Adrenal gland (tissue), 12 donors: ENCODE measurements around the gene GRN. TPM values are rescaled to one million over a fixed set of nuclear protein-coding genes. Genes with fewer than 3 reads are reported as not detected.
A peak's percentile ranks its signal among the peaks of the same experiment; 100 is the strongest.
"Not testable (repeated sequence)": the region's sequence is repeated elsewhere in the genome, so short reads cannot be mapped to it uniquely, and the experiment has no call there.

Source experiments
- DNase-seq, 7 donors: peaks; one replicate each; pipeline ENCODE4 v3.0.0-alpha.2; 2019 to 2020
- H3K27ac ChIP-seq, 5 donors: fragments of 200-600 bp; sonication (generic) in 4 of 5; 1 replicate in 3 of 5; 2 replicates in 2 of 5; pipeline versions ENCODE4 v1.5.1 to v1.8.0; 2016 to 2020; ENCODE audit warnings: mild to moderate bottlenecking in 1 of 5
- H3K27me3 ChIP-seq: fragments of 200-600 bp; 2 replicates; pipeline ENCODE4 v1.8.0; 2021
- H3K36me3 ChIP-seq, 2 donors: fragments of 200-600 bp; replicated peaks in 1 of 2; 1 replicate in 1 of 2; 2 replicates in 1 of 2; pipeline versions ENCODE4 v1.5.1 to v1.8.0; 2018 to 2022
- H3K4me1 ChIP-seq, 2 donors: fragments of 200-600 bp; replicated peaks in 1 of 2; 1 replicate in 1 of 2; 2 replicates in 1 of 2; pipeline versions ENCODE4 v1.5.1 to v1.8.0; 2018 to 2021
- H3K4me3 ChIP-seq, 4 donors: fragments of 200-600 bp; sonication (generic) in 3 of 4; one replicate each; pipeline ENCODE4 v1.5.1; 2016 to 2018
- H3K9me3 ChIP-seq, 3 donors: fragments of 200-600 bp; sonication (generic) in 1 of 3; replicated peaks in 1 of 3; 1 replicate in 2 of 3; 2 replicates in 1 of 3; pipeline versions ENCODE4 v1.5.1 to v1.8.0; 2016 to 2021
- CTCF ChIP-seq, 6 experiments: fragments of 450-650 bp in 4 of 6; fragments of 200-600 bp in 2 of 6; sonication (generic) in 1 of 6; IDR thresholded peaks; 1 replicate in 5 of 6; 2 replicates in 1 of 6; pipeline versions ENCODE4 v1.5.1 to v1.8.0; 2016 to 2021; ENCODE audit warnings: antibody characterized with exemption in 6 of 6, mild to moderate bottlenecking in 2 of 6, moderate library complexity in 1 of 6
- POLR2A ChIP-seq, 2 donors: fragments of 450-650 bp; IDR thresholded peaks; one replicate each; pipeline ENCODE4 v1.6.1; 2017; ENCODE audit warnings: antibody characterized with exemption in 2 of 2, mild to moderate bottlenecking in 2 of 2, moderate library complexity in 1 of 2
- WGBS, 4 donors: extraction: QIAGEN DNeasy Blood & Tissue Kit in 2 of 4; methylation state at CpG; one replicate each; pipeline versions ENCODE4 v1.1.5 to v1.1.7; 2013 to 2017; 5-methylcytosine and 5-hydroxymethylcytosine counted together
- intact Hi-C, 2 donors: fragments of 100-400 bp; cut with DNase I; formaldehyde crosslinking; loops; one replicate each; pipeline versions ENCODE4 v1.14.1 to v1.15.0; 2022 to 2023
- polyA plus RNA-seq, 3 donors: library from polyadenylated mRNA; stranded (reverse); fragments of 200-250 nt in 2 of 3; fragments of 350-450 nt in 1 of 3; fragmentation: Illumina TruSeq in 1 of 3; extraction: RNeasy Lipid Tissue Mini Kit (QIAGEN cat#74804) in 1 of 3; gene quantifications; one replicate each; pipeline ENCODE4 v1.2.3, GENCODE V29; 2013 to 2014
- total RNA-seq, 9 donors: library from RNA; depleted of rRNA in 4 of 9; stranded (reverse); fragments of >200 nt in 4 of 9; fragments of 120-200 nt in 1 of 9; fragmentation: NEBNext Ultra II Directional in 1 of 9; extraction: Animal tissue kit (Norgen Biotek cat#: 25700) in 1 of 9; gene quantifications; one replicate each; pipeline versions ENCODE4 v1.1.0 to v1.2.4, GENCODE V29; 2013 to 2023
- donor health status: healthy with polysubstance abuse.
- donor health status: Bipolar disorder and iron deficiency.
- donor health status: DM: yes; HTN: yes; CAD: no.
- donor health status: DM: no; HTN: no; CAD: no.
- donor health status: DM: no; HTN: no; CAD: no.
- donor health status: DM: yes; HTN: yes; CAD: no.

GRN gene
- total and polyA plus RNA-seq, 12 donors: 79.0 to 721 (median 320) TPM

GRCh38 chr17:44326861-44327444 is 18.1 kb upstream of the GRN start:
- Histone ChIP-seq H3K9me3 (no peaks in the 10 kb centered on the region), H3K4me1 (peaks cover 17 to 36% of the 10 kb centered on the region in 2 donors), H3K27ac (peak overlapping the region in 2 of 5 donors; percentile 39 to 98), H3K36me3 (peaks cover 0 to 6% of the 10 kb centered on the region in 2 donors), H3K27me3 (no peaks in the 10 kb centered on the region), H3K4me3 (peak overlapping the region in 1 of 4 donors; percentile 75)
- TF ChIP-seq CTCF (IDR thresholded peaks at IDR 0.05) (no peak), POLR2A (IDR thresholded peaks at IDR 0.05) (no peak)
- intact Hi-C loops: loop anchor here in 1 of 2 donors (2.0 kb wide), 1 partner anchor 108 kb away; the partner anchor contains the start of gene UBTF
- peak; percentile 97 to 98 (median 98) for DNase-seq
- WGBS, 4 donors: 20 to 29% (median 24%) methylated on average over 25 to 31 of the region's 31 CpGs

- intact Hi-C loops: loop anchor here in 1 of 2 donors (2.0 kb wide), 1 partner anchor 109 kb away; the partner anchor contains the start of gene UBTF
- WGBS, 4 donors: 63 to 72% (median 69%) methylated on average over 6 to 7 of the region's 7 CpGs
- no peak overlapping the region for H3K27ac ChIP-seq
- TF ChIP-seq CTCF (IDR thresholded peaks at IDR 0.05): no peak
- no peak for TF ChIP-seq POLR2A (IDR thresholded peaks at IDR 0.05)
- peaks cover 17 to 36% of the 10 kb centered on the region in 2 donors for H3K4me1 ChIP-seq
- H3K36me3 ChIP-seq: no peaks in the 10 kb centered on the region
- H3K27me3 ChIP-seq: no peaks in the 10 kb centered on the region
- no peaks in the 10 kb centered on the region for H3K9me3 ChIP-seq
- H3K4me3 ChIP-seq: no peak overlapping the region
- DNase-seq: no peak
Observed at GRCh38 chr17:44327715-44328449, 17.2 kb upstream of the GRN start.

GRCh38 chr17:44329516-44329915 is 15.6 kb upstream of the GRN start:
- intact Hi-C loops: not testable (repeated sequence)

GRCh38 chr17:44330263-44330662 is 14.8 kb upstream of the GRN start:
- H3K9me3 ChIP-seq, H3K27me3 ChIP-seq, intact Hi-C loops, H3K36me3 ChIP-seq, H3K4me3 ChIP-seq, DNase-seq, H3K27ac ChIP-seq: not testable (repeated sequence)
- 80 to 89% (median 84%) methylated on average over 5 of the region's 5 CpGs for WGBS, 4 donors
- peaks cover 8 to 28% of the 10 kb centered on the region in 2 donors for H3K4me1 ChIP-seq

More at GRCh38 chr17:44329516-44329915, 15.6 kb upstream of the GRN start:
- H3K4me1 ChIP-seq: peaks cover 8 to 28% of the 10 kb centered on the region in 2 donors
- not testable (repeated sequence) for DNase-seq, H3K9me3 ChIP-seq, H3K27ac ChIP-seq, H3K27me3 ChIP-seq, H3K4me3 ChIP-seq, H3K36me3 ChIP-seq
- 83 to 90% (median 89%) methylated on average over 7 of the region's 7 CpGs for WGBS, 4 donors

GRCh38 chr17:44331249-44331760 is 13.8 kb upstream of the GRN start:
- no peak for TF ChIP-seq POLR2A (IDR thresholded peaks at IDR 0.05)
- peak; percentile 75 to 90 (median 84) for TF ChIP-seq CTCF (IDR thresholded peaks at IDR 0.05)
- intact Hi-C loops: no loop called here
- H3K27me3 ChIP-seq: no peaks in the 10 kb centered on the region
- H3K4me3 ChIP-seq: no peak overlapping the region
- no peaks in the 10 kb centered on the region for H3K9me3 ChIP-seq
- peaks cover 2 to 18% of the 10 kb centered on the region in 2 donors for H3K4me1 ChIP-seq
- no peak overlapping the region for H3K27ac ChIP-seq
- no peaks in the 10 kb centered on the region for H3K36me3 ChIP-seq
- 0 to 4% (median 1%) methylated on average over 5 to 7 of the region's 7 CpGs for WGBS, 4 donors
- peak; percentile 67 to 94 (median 82) for DNase-seq
